ENCODE measurements around the gene FPR2. TPM values are rescaled to one million over a fixed set of nuclear protein-coding genes. Genes with fewer than 3 reads are reported as not detected.

The FPR2 gene
- total RNA-seq (2022; extraction: Qiagen RNA extraction; ENCODE audit: low read depth): not detected in 5 replicates

GRCh38 chr19:51760697-51761356 lies at the start of gene FPR2:
Gene FPR2 (plus strand): TSS chr19:51761180. CDS start chr19:51768659, 7,479 bp downstream.

GRCh38 chr19:51751655-51752054 lies 9.3 kb upstream of the FPR2 start, which contains the start of gene FPR1:
Gene FPR1 (minus strand): TSS chr19:51751878. CDS start chr19:51746994, 4,884 bp downstream.

GRCh38 chr19:51794885-51795490 lies 34.0 kb downstream of the FPR2 start, which contains the start of gene FPR3:
Gene FPR3 (plus strand): TSS chr19:51795157. CDS start chr19:51823749, 28,592 bp downstream.

Other genes starting within 250 kb of the FPR2 start
- gene SIGLEC6, start 229.5 kb upstream of the FPR2 start, total RNA-seq (2022; extraction: Qiagen RNA extraction; ENCODE audit: low read depth): not detected in 5 replicates
- gene ZNF175, start 189.9 kb upstream of the FPR2 start, total RNA-seq (2022; extraction: Qiagen RNA extraction; ENCODE audit: low read depth): 2.8 to 5.1 TPM (median 4.3 TPM) in 5 replicates
- gene SIGLEC5, start 130.8 kb upstream of the FPR2 start, total RNA-seq (2022; extraction: Qiagen RNA extraction; ENCODE audit: low read depth): not detected in 5 replicates
- 0.12 TPM in 1 of 5 replicates, not detected in the others for gene SIGLEC14, start 114.4 kb upstream of the FPR2 start, total RNA-seq (2022; extraction: Qiagen RNA extraction; ENCODE audit: low read depth)
- gene SPACA6, start 67.8 kb upstream of the FPR2 start, total RNA-seq (2022; extraction: Qiagen RNA extraction; ENCODE audit: low read depth): 10.4 to 16.0 TPM (median 14.7 TPM) in 5 replicates
- not detected in 5 replicates for gene HAS1, start 37.2 kb upstream of the FPR2 start, total RNA-seq (2022; extraction: Qiagen RNA extraction; ENCODE audit: low read depth)
- gene FPR1, start 9.3 kb upstream of the FPR2 start, total RNA-seq (2022; extraction: Qiagen RNA extraction; ENCODE audit: low read depth): 0.11 to 0.24 TPM in 2 of 5 replicates, not detected in the others
- not detected in 5 replicates for gene FPR3, start 34.0 kb downstream of the FPR2 start, total RNA-seq (2022; extraction: Qiagen RNA extraction; ENCODE audit: low read depth)
- 0.10 TPM in 1 of 5 replicates, not detected in the others for gene ZNF577, start 126.8 kb downstream of the FPR2 start, total RNA-seq (2022; extraction: Qiagen RNA extraction; ENCODE audit: low read depth)
- 0.11 to 0.41 TPM (median 0.22 TPM) in 5 replicates for gene ZNF649, start 143.8 kb downstream of the FPR2 start, total RNA-seq (2022; extraction: Qiagen RNA extraction; ENCODE audit: low read depth)
- 0.72 to 1.4 TPM (median 1.3 TPM) in 5 replicates for gene ZNF613, start 166.3 kb downstream of the FPR2 start, total RNA-seq (2022; extraction: Qiagen RNA extraction; ENCODE audit: low read depth)
- gene ZNF350, start 225.7 kb downstream of the FPR2 start, total RNA-seq (2022; extraction: Qiagen RNA extraction; ENCODE audit: low read depth): 3.3 to 8.7 TPM (median 4.5 TPM) in 5 replicates
- 2.8 to 5.0 TPM (median 3.9 TPM) in 5 replicates for gene ZNF615, start 247.0 kb downstream of the FPR2 start, total RNA-seq (2022; extraction: Qiagen RNA extraction; ENCODE audit: low read depth)